Mesendoderm (in vitro differentiated cells): ENCODE results near the gene PAQR5.

Source experiments
- DNase-seq: peaks from one replicate; pipeline ENCODE4 v3.0.0; 2013
- H2AK5ac ChIP-seq: 2 replicates; pipeline ENCODE4 v1.6.1; 2013; ENCODE audit warnings: low read length, inconsistent platforms
- H2BK120ac ChIP-seq: 2 replicates; pipeline ENCODE4 v1.6.1; 2013; ENCODE audit warnings: low read depth, mild to moderate bottlenecking, low read length, moderate library complexity, mixed read lengths
- H2BK15ac ChIP-seq: replicated peaks from 2 replicates; pipeline ENCODE4 v1.6.1; 2013; ENCODE audit warnings: low read depth, mild to moderate bottlenecking, moderate library complexity
- H2BK5ac ChIP-seq: 2 replicates; pipeline ENCODE4 v1.6.1; 2013; ENCODE audit warnings: low read length, inconsistent platforms
- H3K18ac ChIP-seq: 2 replicates; pipeline ENCODE4 v1.6.1; 2013; ENCODE audit warnings: mild to moderate bottlenecking, low read length, mixed read lengths
- H3K23ac ChIP-seq: one replicate; pipeline ENCODE4 v1.6.1; 2013; ENCODE audit warnings: low read length
- H3K27ac ChIP-seq: 2 replicates; pipeline ENCODE4 v1.5.1; 2013; ENCODE audit warnings: low read depth, mild to moderate bottlenecking, inconsistent platforms, low read length, moderate library complexity
- H3K27me3 ChIP-seq: 2 replicates; pipeline ENCODE4 v1.6.1; 2013; ENCODE audit warnings: low read length, control low read depth, mild to moderate bottlenecking, inconsistent platforms; ENCODE audit not compliant: insufficient read depth, poor library complexity
- H3K36me3 ChIP-seq: 2 replicates; pipeline ENCODE4 v1.6.1; 2013; ENCODE audit warnings: low read length, inconsistent platforms; ENCODE audit not compliant: control insufficient read depth, insufficient read depth
- H3K4ac ChIP-seq: one replicate; pipeline ENCODE4 v1.6.1; 2013; ENCODE audit warnings: low read depth, mild to moderate bottlenecking, low read length, moderate library complexity
- H3K4me1 ChIP-seq: 2 replicates; pipeline ENCODE4 v1.6.1; 2013; ENCODE audit warnings: low read depth, low read length, inconsistent platforms; ENCODE audit not compliant: control insufficient read depth
- H3K4me2 ChIP-seq: 2 replicates; pipeline ENCODE4 v1.6.1; 2013; ENCODE audit warnings: low read length
- H3K4me3 ChIP-seq: 2 replicates; pipeline ENCODE4 v1.5.1; 2013; ENCODE audit warnings: mild to moderate bottlenecking, low read length
- H3K56ac ChIP-seq: one replicate; pipeline ENCODE4 v1.6.1; 2013; ENCODE audit warnings: low read length
- H3K79me1 ChIP-seq: 2 replicates; pipeline ENCODE4 v1.6.1; 2013; ENCODE audit warnings: low read length, inconsistent platforms
- H3K79me2 ChIP-seq: 2 replicates; pipeline ENCODE4 v1.6.1; 2013; ENCODE audit warnings: mild to moderate bottlenecking, low read length; ENCODE audit not compliant: control insufficient read depth, insufficient read depth
- H3K9ac ChIP-seq: 2 replicates; pipeline ENCODE4 v1.6.1; 2013; ENCODE audit warnings: low read length, inconsistent platforms
- H4K5ac ChIP-seq: one replicate; pipeline ENCODE4 v1.6.1; 2013; ENCODE audit warnings: low read length
- H4K8ac ChIP-seq: one replicate; pipeline ENCODE4 v1.6.1; 2013; ENCODE audit warnings: low read depth, mild to moderate bottlenecking, control low read depth, low read length, moderate library complexity
- WGBS: extraction: QIAGEN DNeasy Blood & Tissue Kit; methylation state at CpG from one replicate; pipeline ENCODE4 v1.1.7; 2013; ENCODE audit warnings: low lambda C conversion rate, missing lambda C conversion rate; ENCODE audit not compliant: insufficient coverage; ENCODE audit errors: extremely low coverage; 5-methylcytosine and 5-hydroxymethylcytosine counted together

Gene PAQR5

GRCh38 chr15:69305933-69306568, 7.3 kb downstream of the PAQR5 start:
- Histone ChIP-seq H4K8ac (no peak overlapping the region), H3K4me2 (no peak overlapping the region), H3K56ac (peak overlapping the region; percentile 10), H3K36me3 (no peaks in the 10 kb centered on the region), H3K4me1 (no peaks in the 10 kb centered on the region), H2BK5ac (no peak overlapping the region), H4K5ac (no peak overlapping the region), H3K4me3 (no peak overlapping the region), H3K9ac (no peak overlapping the region), H3K27ac (no peak overlapping the region), H3K4ac (no peak overlapping the region), H2BK120ac (no peak overlapping the region), H2AK5ac (no peak overlapping the region), H3K79me1 (no peaks in the 10 kb centered on the region), H3K27me3 (peaks cover 3% of the 10 kb centered on the region), H3K23ac (no peak overlapping the region), H3K18ac (no peak overlapping the region), H3K79me2 (no peaks in the 10 kb centered on the region), H2BK15ac (no peak overlapping the region)
- no CpG with 5 or more reads among the region's 9 CpGs for WGBS
- DNase-seq = peak; percentile 29

GRCh38 chr15:69307939-69308338, 9.2 kb downstream of the PAQR5 start:
- no CpG with 5 or more reads among the region's 3 CpGs for WGBS

GRCh38 chr15:69308949-69309348, 10.2 kb downstream of the PAQR5 start:
- no peak overlapping the region for H2BK15ac ChIP-seq
- no peak for DNase-seq
- H4K5ac ChIP-seq = no peak overlapping the region
- no peak overlapping the region for H3K18ac ChIP-seq
- WGBS = no CpG with 5 or more reads among the region's 5 CpGs
- no peaks in the 10 kb centered on the region for H3K36me3 ChIP-seq
- H3K79me2 ChIP-seq = no peaks in the 10 kb centered on the region
- no peak overlapping the region for H3K23ac ChIP-seq
- no peaks in the 10 kb centered on the region for H3K27me3 ChIP-seq
- no peak overlapping the region for H3K4me2 ChIP-seq
- H2AK5ac ChIP-seq = no peak overlapping the region
- no peak overlapping the region for H3K27ac ChIP-seq
- no peaks in the 10 kb centered on the region for H3K4me1 ChIP-seq
- H2BK120ac ChIP-seq = no peak overlapping the region
- H4K8ac ChIP-seq = no peak overlapping the region
- no peak overlapping the region for H3K4ac ChIP-seq
- no peak overlapping the region for H2BK5ac ChIP-seq
- H3K79me1 ChIP-seq = no peaks in the 10 kb centered on the region
- no peak overlapping the region for H3K9ac ChIP-seq
- no peak overlapping the region for H3K56ac ChIP-seq
- H3K4me3 ChIP-seq = no peak overlapping the region

More at GRCh38 chr15:69307939-69308338, 9.2 kb downstream of the PAQR5 start:
- no peak overlapping the region for H3K4me2 ChIP-seq
- H3K4me1 ChIP-seq = no peaks in the 10 kb centered on the region
- no peak overlapping the region for H2AK5ac ChIP-seq
- H4K8ac ChIP-seq = no peak overlapping the region
- no peak overlapping the region for H2BK5ac ChIP-seq
- H3K79me1 ChIP-seq = no peaks in the 10 kb centered on the region
- H3K27me3 ChIP-seq = no peaks in the 10 kb centered on the region
- H3K18ac ChIP-seq = no peak overlapping the region
- no peak overlapping the region for H3K4me3 ChIP-seq
- no peaks in the 10 kb centered on the region for H3K79me2 ChIP-seq
- DNase-seq = no peak
- H3K4ac ChIP-seq = no peak overlapping the region
- H3K56ac ChIP-seq = no peak overlapping the region
- H2BK120ac ChIP-seq = no peak overlapping the region
- H3K23ac ChIP-seq = no peak overlapping the region
- H3K9ac ChIP-seq = no peak overlapping the region
- no peak overlapping the region for H3K27ac ChIP-seq
- H3K36me3 ChIP-seq = no peaks in the 10 kb centered on the region
- no peak overlapping the region for H4K5ac ChIP-seq
- H2BK15ac ChIP-seq = no peak overlapping the region

GRCh38 chr15:69311319-69311721, 12.6 kb downstream of the PAQR5 start:
- no peak overlapping the region for H2BK15ac ChIP-seq
- H4K5ac ChIP-seq = no peak overlapping the region
- no peak overlapping the region for H2BK120ac ChIP-seq
- no peaks in the 10 kb centered on the region for H3K4me1 ChIP-seq
- H3K36me3 ChIP-seq = no peaks in the 10 kb centered on the region
- H3K18ac ChIP-seq = no peak overlapping the region
- H2AK5ac ChIP-seq = no peak overlapping the region
- H3K79me1 ChIP-seq = no peaks in the 10 kb centered on the region
- WGBS = no CpG with 5 or more reads among the region's 5 CpGs
- H3K9ac ChIP-seq = no peak overlapping the region
- H3K4me3 ChIP-seq = no peak overlapping the region
- DNase-seq = no peak
- no peak overlapping the region for H2BK5ac ChIP-seq
- no peak overlapping the region for H3K23ac ChIP-seq
- no peak overlapping the region for H4K8ac ChIP-seq
- H3K56ac ChIP-seq = no peak overlapping the region
- H3K4ac ChIP-seq = no peak overlapping the region
- no peaks in the 10 kb centered on the region for H3K27me3 ChIP-seq
- H3K4me2 ChIP-seq = no peak overlapping the region
- no peak overlapping the region for H3K27ac ChIP-seq
- H3K79me2 ChIP-seq = no peaks in the 10 kb centered on the region

GRCh38 chr15:69313432-69314000, 14.8 kb downstream of the PAQR5 start:
- H2BK15ac ChIP-seq = no peak overlapping the region
- no peaks in the 10 kb centered on the region for H3K79me2 ChIP-seq
- no peak overlapping the region for H3K4me2 ChIP-seq
- DNase-seq = no peak
- H2AK5ac ChIP-seq = no peak overlapping the region
- H3K4me1 ChIP-seq = no peaks in the 10 kb centered on the region
- no peaks in the 10 kb centered on the region for H3K79me1 ChIP-seq
- no peaks in the 10 kb centered on the region for H3K27me3 ChIP-seq
- no peak overlapping the region for H4K5ac ChIP-seq
- H3K4me3 ChIP-seq = no peak overlapping the region
- H3K4ac ChIP-seq = no peak overlapping the region
- no peak overlapping the region for H3K27ac ChIP-seq
- no CpG with 5 or more reads among the region's 8 CpGs for WGBS
- no peaks in the 10 kb centered on the region for H3K36me3 ChIP-seq
- H3K56ac ChIP-seq = no peak overlapping the region
- H4K8ac ChIP-seq = no peak overlapping the region
- no peak overlapping the region for H3K23ac ChIP-seq
- H2BK5ac ChIP-seq = no peak overlapping the region
- H2BK120ac ChIP-seq = no peak overlapping the region
- no peak overlapping the region for H3K9ac ChIP-seq
- no peak overlapping the region for H3K18ac ChIP-seq

GRCh38 chr15:69314131-69314530, 15.4 kb downstream of the PAQR5 start:
- no peak overlapping the region for H2BK120ac ChIP-seq
- H4K5ac ChIP-seq = no peak overlapping the region
- H3K18ac ChIP-seq = no peak overlapping the region
- H3K4me1 ChIP-seq = no peaks in the 10 kb centered on the region
- H3K4me3 ChIP-seq = no peak overlapping the region
- no peaks in the 10 kb centered on the region for H3K79me1 ChIP-seq
- H3K27me3 ChIP-seq = no peaks in the 10 kb centered on the region
- H3K23ac ChIP-seq = no peak overlapping the region
- no peaks in the 10 kb centered on the region for H3K36me3 ChIP-seq
- WGBS = no CpG with 5 or more reads among the region's 6 CpGs
- no peak for DNase-seq
- no peaks in the 10 kb centered on the region for H3K79me2 ChIP-seq
- H2AK5ac ChIP-seq = no peak overlapping the region
- H3K9ac ChIP-seq = no peak overlapping the region
- no peak overlapping the region for H3K4me2 ChIP-seq
- H2BK5ac ChIP-seq = no peak overlapping the region
- H3K27ac ChIP-seq = no peak overlapping the region
- H3K56ac ChIP-seq = no peak overlapping the region
- H3K4ac ChIP-seq = no peak overlapping the region
- no peak overlapping the region for H4K8ac ChIP-seq
- no peak overlapping the region for H2BK15ac ChIP-seq
